GM18858 (cell line): ENCODE data around the gene SOCS2.
"Not testable (repeated sequence)": the region's sequence is repeated elsewhere in the genome, so short reads cannot be mapped to it uniquely, and the experiment has no call there.

ENCODE experiments used
- ATAC-seq: cut with Tn5 transposase; IDR thresholded peaks from one replicate; pipeline ENCODE4 v1.9.1; 2021; ENCODE audit not compliant: unreplicated experiment

SOCS2 gene, protein sequence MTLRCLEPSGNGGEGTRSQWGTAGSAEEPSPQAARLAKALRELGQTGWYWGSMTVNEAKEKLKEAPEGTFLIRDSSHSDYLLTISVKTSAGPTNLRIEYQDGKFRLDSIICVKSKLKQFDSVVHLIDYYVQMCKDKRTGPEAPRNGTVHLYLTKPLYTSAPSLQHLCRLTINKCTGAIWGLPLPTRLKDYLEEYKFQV

GRCh38 chr12:93571925-93572711 lies at the start of gene SOCS2:
SOCS2 (plus strand) TSS chr12:93572675; CDS start chr12:93572898, 223 bp downstream.
- no peak for ATAC-seq

DNA sequence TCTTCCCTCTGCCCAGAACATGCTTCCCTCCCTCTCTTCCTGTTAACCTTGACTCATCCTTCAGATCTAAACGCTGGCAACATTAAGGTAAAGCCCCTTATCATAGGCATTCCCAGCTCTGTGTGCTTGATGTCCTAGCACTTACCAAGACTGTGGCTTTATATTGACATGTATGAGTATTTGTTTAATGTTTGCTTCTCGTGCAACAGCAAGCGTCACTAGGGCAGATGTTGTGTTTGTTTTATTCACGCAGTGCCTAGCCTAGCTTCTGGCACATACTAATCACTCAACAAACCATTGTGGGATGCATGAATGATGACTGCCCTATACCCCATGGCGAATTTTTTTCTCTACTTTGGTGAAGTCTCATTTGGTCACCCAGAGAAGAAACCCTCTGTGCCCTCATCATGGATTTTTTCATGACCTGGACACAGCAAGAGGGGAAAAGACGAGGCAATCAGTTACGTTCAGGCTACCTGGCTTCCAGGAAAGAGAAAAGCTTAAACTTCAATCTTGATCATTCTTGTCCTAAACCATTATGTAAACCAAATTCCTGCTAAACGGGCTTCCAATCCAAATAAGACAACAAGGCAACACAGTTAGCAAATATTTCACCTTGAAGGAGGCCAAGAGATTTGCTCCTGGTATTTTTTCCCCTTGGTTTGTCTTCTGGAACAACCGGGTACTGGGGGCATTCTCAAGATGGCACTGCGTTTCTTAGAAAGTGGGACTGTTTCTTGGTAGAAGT lies 47.9 kb upstream of the SOCS2 start:
- ATAC-seq = no peak

DNA sequence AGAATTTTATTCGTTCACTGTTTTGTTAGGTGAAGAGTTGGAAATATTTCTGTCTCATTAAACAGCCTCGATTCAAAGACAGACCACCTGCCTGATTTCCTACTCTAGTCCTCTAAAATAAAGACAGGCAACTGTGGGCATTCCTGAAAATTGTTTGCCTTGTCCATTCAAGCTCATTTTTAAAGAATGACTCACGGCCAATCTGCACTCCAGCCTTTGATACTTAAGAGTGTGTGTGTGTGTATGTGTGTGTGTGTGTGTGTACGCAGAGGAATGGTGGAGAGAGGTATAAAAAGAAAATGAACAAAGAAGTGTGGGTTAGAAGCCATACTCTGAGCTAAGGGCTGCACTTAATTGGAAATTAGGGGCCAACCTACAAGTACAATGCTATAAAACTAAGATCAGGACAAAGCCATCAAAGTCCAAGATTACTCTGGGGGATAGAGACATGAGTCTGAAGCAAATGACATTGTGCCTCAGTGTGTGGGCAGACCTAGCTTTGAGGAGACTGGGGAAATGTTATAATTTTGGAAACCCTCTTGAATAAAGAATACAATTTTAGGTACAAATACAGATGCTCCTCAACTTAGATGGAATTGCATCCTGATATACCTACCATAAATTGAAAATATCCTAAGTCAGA lies 45.6 kb upstream of the SOCS2 start:
- ATAC-seq = no peak

GRCh38 chr12:93530358-93530757 lies 42.1 kb upstream of the SOCS2 start:
- no peak for ATAC-seq

GRCh38 chr12:93533310-93533709 lies 39.2 kb upstream of the SOCS2 start:
- no peak for ATAC-seq

- peak; percentile 9 for ATAC-seq
Observed at GRCh38 chr12:93536111-93536765, 36.2 kb upstream of the SOCS2 start.

DNA sequence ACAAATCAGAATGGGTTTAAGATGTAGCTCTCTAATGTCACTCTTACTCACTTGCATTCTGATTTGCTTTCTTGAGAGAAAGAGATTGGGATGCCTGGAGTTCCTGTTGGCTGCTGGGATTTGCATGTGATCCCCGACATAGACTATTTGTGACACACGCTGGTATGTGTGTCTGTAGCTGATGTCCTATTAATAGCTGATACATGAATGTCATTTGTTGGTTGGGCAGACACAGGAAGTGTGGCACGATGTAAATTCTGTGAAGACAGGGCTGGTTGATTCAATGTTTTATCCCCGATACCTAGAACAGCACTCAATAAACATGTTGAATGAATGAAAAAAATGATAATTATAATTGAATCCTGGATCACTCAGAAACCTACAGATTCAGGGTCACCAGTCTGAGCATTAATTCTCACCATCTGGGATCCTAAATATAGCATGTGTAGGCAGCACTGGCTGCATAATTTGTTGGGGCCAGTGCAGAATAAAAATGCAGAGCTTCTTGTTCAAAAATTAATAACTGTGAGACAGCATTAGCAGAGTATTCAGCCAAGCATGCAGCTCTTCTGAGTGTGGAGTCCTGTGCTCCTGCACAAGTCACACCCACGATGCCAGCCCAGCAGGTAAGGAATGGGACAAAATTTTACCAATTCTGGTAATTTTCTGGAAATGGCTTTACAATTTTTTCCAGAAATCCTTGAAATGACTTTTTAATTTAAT lies 35.5 kb upstream of the SOCS2 start:
- peak; percentile 96 for ATAC-seq

GRCh38 chr12:93537769-93538168 lies 34.7 kb upstream of the SOCS2 start:
- ATAC-seq = no peak

DNA sequence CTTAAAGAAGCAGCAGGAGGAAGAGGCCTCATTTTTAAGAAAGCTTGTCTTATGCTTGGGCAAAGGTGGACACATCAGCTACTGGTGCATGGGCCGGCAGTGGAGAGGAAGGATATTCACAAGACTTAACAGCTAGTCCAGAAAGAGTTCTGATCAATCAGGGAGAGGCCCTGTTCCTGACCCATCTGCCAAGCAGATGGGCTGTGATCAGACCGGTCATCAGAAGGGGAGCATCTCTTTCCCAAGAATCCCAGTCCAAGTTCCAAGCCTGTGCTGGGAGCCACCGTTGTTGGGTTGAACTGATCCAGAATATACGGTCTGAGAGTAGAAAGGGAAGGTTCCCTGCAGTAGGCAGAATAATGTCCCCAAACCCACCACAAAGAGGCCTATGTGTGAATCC lies 32.7 kb upstream of the SOCS2 start:
- no peak for ATAC-seq

DNA sequence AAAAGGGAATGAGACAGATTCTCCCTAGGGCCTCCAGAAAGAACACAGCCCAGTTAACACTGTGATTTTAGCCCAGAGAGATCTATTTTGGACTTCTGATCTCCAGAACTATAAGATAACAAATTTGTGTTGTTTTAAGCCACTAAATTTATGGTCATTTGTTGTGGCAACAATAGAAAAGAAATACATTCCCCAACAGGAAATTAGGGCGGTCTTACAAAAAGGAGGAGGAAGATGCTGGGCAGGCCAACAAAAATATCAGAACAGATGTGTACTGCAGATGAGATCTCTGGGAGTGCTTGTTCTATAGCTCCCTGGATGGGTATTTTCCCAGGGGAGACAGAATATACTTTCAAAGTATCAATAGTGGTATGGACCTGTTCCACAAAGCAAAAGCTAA lies 32.0 kb upstream of the SOCS2 start:
- ATAC-seq = no peak

- ATAC-seq = no peak
Observed at GRCh38 chr12:93541578-93542225, 30.8 kb upstream of the SOCS2 start.

GRCh38 chr12:93547778-93548177 lies 24.7 kb upstream of the SOCS2 start:
- ATAC-seq = no peak

DNA sequence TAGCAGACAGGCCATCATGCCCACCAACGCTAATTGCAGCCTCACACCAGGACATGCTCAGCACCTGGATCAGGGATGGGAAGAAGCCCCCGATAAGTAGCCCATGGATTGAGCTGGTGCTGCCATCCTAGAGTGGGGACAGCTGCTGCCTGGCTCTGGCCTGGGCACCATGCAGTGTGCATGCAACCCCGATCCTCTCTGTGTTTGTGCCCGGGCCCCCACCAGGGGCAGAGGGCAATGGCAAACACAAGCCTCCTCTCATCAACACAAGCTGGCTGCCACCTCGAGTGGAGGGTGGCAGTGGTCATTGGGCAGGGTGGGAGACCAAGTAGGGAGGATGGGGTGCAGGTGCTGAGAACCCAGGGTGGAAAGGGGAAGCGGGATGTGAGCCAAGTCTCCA lies 23.3 kb upstream of the SOCS2 start:
- ATAC-seq = no peak

DNA sequence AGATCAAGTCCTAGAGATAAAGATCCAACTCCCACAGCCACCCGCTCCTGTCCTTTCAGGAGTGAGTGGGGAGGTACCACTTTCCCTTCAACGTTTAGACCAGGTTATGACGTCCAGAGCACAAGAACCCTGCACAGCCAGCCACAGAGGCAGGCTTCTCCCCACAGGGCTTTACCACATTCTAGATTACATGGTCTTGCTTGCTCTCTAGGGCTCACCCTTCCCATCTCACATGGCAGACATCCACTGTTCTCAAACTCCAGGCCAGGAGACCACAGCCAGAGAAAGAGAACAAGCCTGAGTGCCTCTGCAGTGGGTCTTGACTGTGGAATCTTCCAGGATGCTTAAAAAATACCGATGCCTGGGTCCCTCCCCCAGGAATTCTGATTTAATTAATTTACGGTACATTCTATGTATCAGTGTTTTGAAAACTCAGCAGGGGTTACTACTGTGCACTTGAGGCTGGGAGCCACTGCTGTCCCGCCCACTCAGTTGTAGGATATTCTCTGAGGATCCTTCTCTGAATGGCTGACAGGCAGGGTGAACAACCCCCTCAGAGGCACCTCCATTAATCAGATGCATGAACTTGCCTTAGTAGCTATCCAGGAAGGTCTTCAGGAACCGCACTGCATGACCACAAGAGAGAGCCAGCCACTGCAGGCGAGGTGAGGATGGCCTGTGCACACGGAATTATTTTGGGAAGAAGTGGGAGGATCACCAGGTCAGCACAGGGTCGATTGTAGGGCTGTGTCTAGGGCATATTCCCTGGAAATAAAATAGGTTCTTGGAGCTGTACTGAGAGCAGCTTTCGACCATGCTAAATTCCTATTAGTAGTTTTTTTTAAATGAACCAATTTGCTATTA lies 21.5 kb upstream of the SOCS2 start:
- no peak for ATAC-seq

- no peak for ATAC-seq
Observed at GRCh38 chr12:93552427-93552826, 20.0 kb upstream of the SOCS2 start.

DNA sequence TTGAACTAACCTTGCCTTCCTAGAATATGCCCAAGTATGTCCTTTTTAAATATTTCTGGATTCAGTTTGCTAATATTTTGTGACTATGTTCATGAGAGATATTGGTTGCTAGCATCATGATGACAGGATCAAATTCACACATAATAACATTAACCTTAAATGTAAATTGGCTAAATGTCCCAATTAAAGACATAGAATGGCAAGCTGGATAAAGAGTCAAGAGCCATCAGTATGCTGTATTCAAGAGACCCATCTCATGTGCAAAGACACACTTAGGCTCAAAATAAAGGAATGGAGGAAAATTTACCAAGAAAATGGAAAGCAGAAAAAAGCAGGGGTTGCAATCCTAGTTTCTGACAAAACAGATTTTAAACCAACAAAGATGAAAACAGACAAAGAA lies 14.6 kb upstream of the SOCS2 start:
- ATAC-seq = not testable (repeated sequence)

DNA sequence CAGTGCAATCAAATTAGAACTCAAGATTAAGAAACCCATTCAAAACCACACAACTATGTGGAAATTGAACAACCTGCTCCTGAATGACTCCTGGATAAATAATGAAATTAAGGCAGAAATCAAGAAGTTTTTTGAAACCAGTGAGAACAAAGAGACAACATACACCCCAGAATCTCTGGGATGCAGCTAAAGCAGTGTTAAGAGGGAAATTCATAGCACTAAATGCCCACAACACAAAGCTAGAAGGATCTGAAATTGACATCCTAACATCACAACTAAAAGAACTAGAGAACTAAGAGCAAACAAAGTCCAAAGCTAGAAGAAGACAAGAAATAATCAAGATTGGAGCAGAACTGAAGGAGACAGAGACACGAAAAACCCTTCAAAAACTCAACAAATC lies 13.8 kb upstream of the SOCS2 start:
- not testable (repeated sequence) for ATAC-seq

DNA sequence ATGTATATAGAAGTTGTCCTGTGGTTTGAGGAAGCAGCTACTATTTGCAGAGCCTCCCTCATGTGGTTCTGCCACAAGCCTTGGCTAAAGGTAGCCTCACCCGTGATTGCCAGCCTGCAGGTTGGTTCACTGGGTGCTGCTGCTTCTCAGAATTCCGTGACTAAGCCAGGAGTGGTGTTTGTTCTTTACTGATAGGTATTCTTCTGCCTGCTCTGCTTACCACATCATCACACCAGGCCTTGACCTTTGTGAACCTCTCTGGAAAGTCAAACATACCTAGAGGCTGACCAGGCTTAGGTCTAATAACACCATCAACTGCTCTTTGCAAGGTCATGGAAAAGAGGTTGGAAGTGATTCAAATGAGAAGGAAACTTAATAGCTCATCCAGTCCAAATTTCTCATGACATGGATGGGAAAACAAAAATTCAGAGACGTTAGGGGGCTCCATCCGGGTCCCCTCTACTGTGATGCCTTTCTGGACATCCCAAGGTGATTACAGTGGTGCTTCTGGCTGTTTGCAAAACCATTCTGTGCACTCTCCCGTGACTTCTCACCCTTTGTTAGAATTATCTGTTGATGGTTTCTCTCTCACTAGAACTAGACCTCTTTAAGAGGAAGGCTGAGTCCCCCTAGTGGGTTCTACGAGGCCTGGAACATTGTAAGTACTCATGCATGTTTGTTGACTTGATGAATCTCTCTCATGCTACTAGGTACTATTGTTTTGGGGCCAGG lies 8.5 kb upstream of the SOCS2 start:
- no peak for ATAC-seq
